GM12878 (cell line): ENCODE results near the gene KLF9. TPM values are rescaled to one million over a fixed set of nuclear protein-coding genes. Genes with fewer than 3 reads are reported as not detected.

Experiments
- ATAC-seq: fragments of 200-7000 bp; cut with Tn5 transposase; 3 replicates; pipeline ENCODE4 v1.9.1; 2020; ENCODE audit warnings: mild to moderate bottlenecking, moderate library complexity
- BruUV-seq: library from RNA; stranded (reverse); fragments of 400-500 nt; replicated peaks from 2 replicates; lab custom pipeline; 2021; lab: Mats Ljungman, UMichigan
- CTCF ChIA-PET: fragments of 300-600 bp; sonication (Branson Sonifier 250); formaldehyde crosslinking; extraction: SDS; loops from one replicate; lab custom pipeline; 2021; ENCODE audit warnings: inconsistent platforms; lab: Yijun Ruan, JAX
- POLR2A ChIA-PET: fragments of 350-600 bp; formaldehyde crosslinking; extraction: SDS; loops from one replicate; lab custom pipeline; 2021; ENCODE audit warnings: inconsistent platforms; lab: Charles Lee
- RAD21 ChIA-PET: fragments of 300-600 bp; sonication (Branson Sonifier 250); formaldehyde crosslinking; loops from one replicate; lab custom pipeline; 2023; ENCODE audit warnings: antibody characterized with exemption; ENCODE audit not compliant: unreplicated experiment; lab: Charles Lee
- SMC1A ChIA-PET: fragments of 300-600 bp; sonication (Branson Sonifier 250); formaldehyde crosslinking; loops from one replicate; lab custom pipeline; 2023; ENCODE audit not compliant: unreplicated experiment, uncharacterized antibody; lab: Charles Lee
- DNase-seq: peaks from one replicate; pipeline ENCODE4 v3.0.0-alpha.2; 2011; ENCODE audit warnings: low read depth, low spot score
- FAIRE-seq: peaks from 3 replicates; lab custom pipeline; 2011; peaks lifted over from hg19 to GRCh38; lab: Jason Lieb, UNC
- H2AFZ ChIP-seq: 2 replicates; pipeline ENCODE4 v1.6.0; 2011; ENCODE audit warnings: low read depth, low read length, control low read depth; ENCODE audit not compliant: control insufficient read depth
- H3K27ac ChIP-seq: 2 replicates; pipeline ENCODE4 v1.5.1; 2011; ENCODE audit warnings: control low read depth; ENCODE audit not compliant: control insufficient read depth, insufficient read depth
- H3K27me3 ChIP-seq, 2 experiments: replicated peaks in 1 of 2; 2 replicates each; pipeline versions ENCODE4 v1.6.0 to v1.6.1; 2011; ENCODE audit warnings: low read length in 1 of 2; ENCODE audit not compliant: control insufficient read depth in 2 of 2, insufficient read depth in 2 of 2
- H3K36me3 ChIP-seq, 2 experiments: 2 replicates each; pipeline ENCODE4 v1.5.1; 2011; ENCODE audit warnings: low read length in 1 of 2; ENCODE audit not compliant: control insufficient read depth in 2 of 2, insufficient read depth in 2 of 2
- H3K4me1 ChIP-seq: 2 replicates; pipeline ENCODE4 v1.6.1; 2011; ENCODE audit warnings: mild to moderate bottlenecking, low read length, moderate library complexity, mixed read lengths; ENCODE audit not compliant: control insufficient read depth, insufficient read depth
- H3K4me2 ChIP-seq: 2 replicates; pipeline ENCODE4 v1.6.0; 2011; ENCODE audit warnings: control low read depth; ENCODE audit not compliant: control insufficient read depth, insufficient read depth
- H3K4me3 ChIP-seq: fragments of 200-600 bp; sonication (generic); 2 replicates; pipeline ENCODE4 v1.5.1; 2016
- H3K79me2 ChIP-seq: 2 replicates; pipeline ENCODE4 v1.6.0; 2011; ENCODE audit warnings: low read length; ENCODE audit not compliant: control insufficient read depth, insufficient read depth
- H3K9ac ChIP-seq: 2 replicates; pipeline ENCODE4 v1.8.0; 2011; ENCODE audit warnings: low read length, control low read depth, mixed read lengths; ENCODE audit not compliant: control insufficient read depth, insufficient read depth
- H3K9me3 ChIP-seq: replicated peaks from 3 replicates; pipeline ENCODE4 v1.5.1; 2011; ENCODE audit warnings: mild to moderate bottlenecking, low read length; ENCODE audit not compliant: control insufficient read depth, insufficient read depth
- H4K20me1 ChIP-seq: 2 replicates; pipeline ENCODE4 v1.6.0; 2011; ENCODE audit not compliant: control insufficient read depth, insufficient read depth
- ATF7 ChIP-seq: fragments of 450-650 bp; IDR thresholded peaks from 2 replicates; pipeline ENCODE4 v1.6.1; 2016; ENCODE audit warnings: low read depth, mild to moderate bottlenecking
- CBX3 ChIP-seq: fragments of 200-600 bp; sonication (generic); IDR thresholded peaks from 2 replicates; pipeline ENCODE4 v1.6.1; 2016; ENCODE audit warnings: low read depth, borderline replicate concordance
- CHD2 ChIP-seq: IDR thresholded peaks from 2 replicates; pipeline ENCODE4 v1.6.1; 2011; ENCODE audit warnings: low read depth, low read length, improper control_type of control experiment, borderline replicate concordance
- EED ChIP-seq: sonication (generic); IDR thresholded peaks from 2 replicates; pipeline ENCODE4 v1.6.1; 2016; ENCODE audit warnings: antibody characterized with exemption, low read depth
- EP300 ChIP-seq, 2 experiments: fragments of 150-350 bp in 1 of 2; IDR thresholded peaks; 2 replicates each; pipeline ENCODE4 v1.6.1; 2011 to 2012; ENCODE audit warnings: low read depth in 2 of 2, low read length in 2 of 2, borderline replicate concordance in 1 of 2, improper control_type of control experiment in 1 of 2, inconsistent platforms in 1 of 2; ENCODE audit not compliant: control insufficient read depth in 1 of 2
- ESRRA ChIP-seq: IDR thresholded peaks from 2 replicates; pipeline ENCODE4 v1.6.1; 2012; ENCODE audit warnings: mild to moderate bottlenecking, low read length, improper control_type of control experiment
- FOXM1 ChIP-seq: IDR thresholded peaks from 2 replicates; pipeline ENCODE4 v1.6.1; 2012; ENCODE audit warnings: low read depth, mild to moderate bottlenecking, inconsistent platforms, low read length, moderate library complexity
- GATAD2B ChIP-seq: fragments of 450-650 bp; conservative IDR thresholded peaks from 2 replicates; pipeline ENCODE4 v1.6.1; 2017; ENCODE audit warnings: low read depth, mild to moderate bottlenecking, moderate library complexity
- HDAC6 ChIP-seq: fragments of 200-600 bp; sonication (generic); IDR thresholded peaks from one replicate; pipeline ENCODE4 v1.8.0; 2017; ENCODE audit warnings: antibody characterized with exemption; ENCODE audit not compliant: unreplicated experiment
- HDGF ChIP-seq: fragments of 450-650 bp; IDR thresholded peaks from 2 replicates; pipeline ENCODE4 v1.6.1; 2016; ENCODE audit warnings: antibody characterized with exemption
- MEF2B ChIP-seq: fragments of 450-650 bp; IDR thresholded peaks from 2 replicates; pipeline ENCODE4 v1.6.1; 2018; ENCODE audit warnings: mild to moderate bottlenecking, moderate library complexity; ENCODE audit not compliant: partially characterized antibody, poor library complexity, severe bottlenecking
- NFYA ChIP-seq: IDR thresholded peaks from 2 replicates; pipeline ENCODE4 v1.6.1; 2011; ENCODE audit warnings: low read depth, mild to moderate bottlenecking, low read length, improper control_type of control experiment, borderline replicate concordance
- PAX8 ChIP-seq: fragments of 450-650 bp; IDR thresholded peaks from 2 replicates; pipeline ENCODE4 v1.6.1; 2017; ENCODE audit warnings: mild to moderate bottlenecking, moderate library complexity
- POLR2A ChIP-seq: IDR thresholded peaks from 2 replicates; pipeline ENCODE4 v1.6.1; 2011; ENCODE audit warnings: low read depth, mild to moderate bottlenecking, low read length
- SMARCA5 ChIP-seq: fragments of 450-650 bp; IDR thresholded peaks from 2 replicates; pipeline ENCODE4 v1.6.1; 2017; ENCODE audit warnings: mild to moderate bottlenecking
- SREBF2 ChIP-seq: IDR thresholded peaks from 2 replicates; pipeline ENCODE4 v1.6.1; 2012; ENCODE audit warnings: mild to moderate bottlenecking, low read length
- TCF12 ChIP-seq: IDR thresholded peaks from 2 replicates; pipeline ENCODE4 v1.6.1; 2011; ENCODE audit warnings: low read depth, mild to moderate bottlenecking, low read length
- ZNF384 ChIP-seq: IDR thresholded peaks from 2 replicates; pipeline ENCODE4 v1.6.1; 2012; ENCODE audit warnings: low read depth, mild to moderate bottlenecking, low read length, improper control_type of control experiment, borderline replicate concordance
- WGBS: methylation state at CpG from one replicate; pipeline ENCODE4 v1.1.6; 2016; ENCODE audit warnings: low lambda C conversion rate; ENCODE audit not compliant: insufficient replicate concordance, insufficient coverage; ENCODE audit errors: missing lambda C conversion rate; 5-methylcytosine and 5-hydroxymethylcytosine counted together
- in situ Hi-C: fragments of 300-500 bp; cut with MboI; formaldehyde crosslinking; loops from 9 replicates; pipeline ENCODE4 v1.14.3; 2018; ENCODE audit warnings: mixed read lengths
- intact Hi-C: fragments of 100-400 bp; cut with micrococcal nuclease; formaldehyde crosslinking; loops from one replicate; pipeline ENCODE4 v1.14.2; 2022; ENCODE audit not compliant: unreplicated experiment
- polyA plus RNA-seq, 11 experiments: library from polyadenylated mRNA; depleted of rRNA in 4 of 11; unstranded in 6 of 11; stranded (reverse) in 5 of 11; fragments of >200 nt; fragmentation: Nextera tagmentation in 4 of 11; fragmentation: Illumina TruSeq in 1 of 11; extraction: Ambion mirVana in 4 of 11; extraction: Trizol in 1 of 11; gene quantifications; 1 replicate in 1 of 11; 2 replicates in 10 of 11; pipeline versions ENCODE4 v1.2.1 to v1.2.3, GENCODE V29; 2011 to 2016; ENCODE audit warnings: inconsistent platforms in 2 of 11, missing spikeins in 2 of 11, low read depth in 1 of 11
- total RNA-seq, 4 experiments: library from RNA; depleted of rRNA in 3 of 4; stranded (reverse); fragments of >200 nt in 3 of 4; fragmentation: Illumina TruSeq in 1 of 4; extraction: Trizol in 1 of 4; gene quantifications; 2 replicates each; pipeline versions ENCODE4 v1.2.1 to v1.2.3, GENCODE V29; 2013 to 2021
- TF ChIP-seq, protein P1 (sequence below): fragments of 450-650 bp; formaldehyde crosslinking; IDR thresholded peaks from 2 replicates; pipeline ENCODE4 v1.4.0; 2020; ENCODE audit warnings: mild to moderate bottlenecking, moderate library complexity

The KLF9 gene
- total and polyA plus RNA-seq, 10 of the 15 experiments (the other 5 are each of a cell fraction or from before 2014, with no cell fraction given), result 0.09 to 0.96 (median 0.83) TPM

DNA sequence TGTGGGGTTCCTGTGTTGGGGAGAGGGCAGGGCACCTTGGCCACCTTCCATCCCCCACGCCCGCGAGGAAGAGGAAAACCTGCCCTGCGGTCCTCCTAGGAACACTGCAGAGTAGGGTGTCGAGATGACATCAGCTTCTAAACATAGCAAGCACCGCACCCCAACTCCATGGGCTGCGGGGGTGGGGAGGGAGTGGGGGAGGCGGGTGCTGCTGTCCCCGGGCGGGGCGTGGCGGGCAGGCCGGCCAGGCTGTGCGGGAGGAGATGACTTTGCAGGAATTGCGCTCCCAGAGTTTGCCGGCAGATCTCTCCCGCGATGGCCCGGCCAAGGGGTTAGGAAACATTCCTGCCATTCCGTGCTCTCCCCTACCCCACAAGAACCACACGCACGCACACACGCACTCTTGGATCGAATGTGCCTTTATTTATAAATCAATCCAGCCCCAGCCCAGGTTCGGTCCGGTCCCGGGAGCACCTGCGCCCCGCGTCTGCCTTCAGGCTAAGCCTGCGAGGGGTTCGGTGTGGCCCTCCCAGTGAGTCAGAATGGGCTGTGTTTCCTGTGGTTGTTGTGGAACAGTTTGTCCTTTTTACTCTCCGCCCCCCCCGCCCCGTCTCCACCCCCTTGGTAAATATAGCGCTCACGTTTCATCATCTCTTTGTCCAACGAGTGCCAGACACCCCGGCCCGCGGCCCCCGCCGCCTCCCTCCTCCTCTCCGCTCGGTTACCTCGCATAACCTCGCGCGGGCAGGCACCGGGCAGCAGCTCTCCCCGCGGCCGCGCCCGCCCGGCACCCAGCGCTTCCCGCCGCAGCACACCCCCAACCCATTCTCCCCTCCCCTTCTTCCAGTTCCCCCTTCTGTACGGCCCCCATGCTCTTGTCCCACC, 5.3 kb upstream of the KLF9 start:
- peak; percentile 47 for DNase-seq
- Histone ChIP-seq H2AFZ (peak overlapping the region; percentile 25), H3K79me2 (no peaks in the 10 kb centered on the region), H3K9me3 (no peaks in the 10 kb centered on the region), H3K27ac (peak overlapping the region; percentile 22), H3K4me2 (peak overlapping the region; percentile 79), H3K27me3 (no peaks in the 10 kb centered on the region), H3K4me3 (peak overlapping the region; percentile 56), H4K20me1 (no peaks in the 10 kb centered on the region), H3K4me1 (peaks cover 14% of the 10 kb centered on the region), H3K36me3 (no peaks in the 10 kb centered on the region), H3K9ac (peak overlapping the region; percentile 64)
- CTCF ChIA-PET, result interaction anchor here (1.1 to 2.3 kb wide), 4 partner anchors 9 to 183 kb away, joined by 3 to 12 read pairs (median 9); no protein-coding TSS in a partner anchor
- in situ Hi-C loops (loop anchor here (5.0 to 25.0 kb wide), 3 partner anchors 157 to 1782 kb away; partner anchors contain the start of genes ABHD17B and C9orf85), intact Hi-C loops (loop anchor here (10.0 kb wide), 1 partner anchor 65 kb away; no protein-coding TSS in a partner anchor)
- no TSS peak for BruUV-seq
- POLR2A ChIA-PET, result interaction anchor here (0.9 to 1.9 kb wide), 6 partner anchors 8 to 142 kb away, joined by 3 to 9 read pairs (median 4); no protein-coding TSS in a partner anchor
- RAD21 ChIA-PET, result interaction anchor here (0.6 to 1.9 kb wide), 10 partner anchors 9 to 183 kb away, joined by 3 to 9 read pairs (median 5); no protein-coding TSS in a partner anchor
- SMC1A ChIA-PET, result interaction anchor here (0.6 to 2.9 kb wide), 8 partner anchors 9 to 183 kb away, joined by 3 to 10 read pairs (median 4); no protein-coding TSS in a partner anchor
- peak; percentile 72 for ATAC-seq
- under 1% methylated on average over 37 of the region's 60 CpGs for WGBS
- no peak for FAIRE-seq
- peak; percentile 7 for TF ChIP-seq MEF2B
- 0 out of 2 replicates have a peak, but pooled peaks have one; percentile 18 for TF ChIP-seq CHD2
- TF ChIP-seq GATAD2B, result 0 out of 2 replicates have a peak, but pooled peaks have one; percentile 44
- no peak for TF ChIP-seq FOXM1
- no peak for TF ChIP-seq PAX8
- TF ChIP-seq EP300 (IDR thresholded peaks at IDR 0.05; ENCODE audit: borderline replicate concordance in 1 of 2, control insufficient read depth in 1 of 2, low read depth in 2 of 2, low read length in 2 of 2), result peak in 1 of 2 experiments; percentile 15; a peak in 1 of 4 replicates
- no peak for TF ChIP-seq NFYA
- no peak for TF ChIP-seq ESRRA
- TF ChIP-seq, protein P1, sequence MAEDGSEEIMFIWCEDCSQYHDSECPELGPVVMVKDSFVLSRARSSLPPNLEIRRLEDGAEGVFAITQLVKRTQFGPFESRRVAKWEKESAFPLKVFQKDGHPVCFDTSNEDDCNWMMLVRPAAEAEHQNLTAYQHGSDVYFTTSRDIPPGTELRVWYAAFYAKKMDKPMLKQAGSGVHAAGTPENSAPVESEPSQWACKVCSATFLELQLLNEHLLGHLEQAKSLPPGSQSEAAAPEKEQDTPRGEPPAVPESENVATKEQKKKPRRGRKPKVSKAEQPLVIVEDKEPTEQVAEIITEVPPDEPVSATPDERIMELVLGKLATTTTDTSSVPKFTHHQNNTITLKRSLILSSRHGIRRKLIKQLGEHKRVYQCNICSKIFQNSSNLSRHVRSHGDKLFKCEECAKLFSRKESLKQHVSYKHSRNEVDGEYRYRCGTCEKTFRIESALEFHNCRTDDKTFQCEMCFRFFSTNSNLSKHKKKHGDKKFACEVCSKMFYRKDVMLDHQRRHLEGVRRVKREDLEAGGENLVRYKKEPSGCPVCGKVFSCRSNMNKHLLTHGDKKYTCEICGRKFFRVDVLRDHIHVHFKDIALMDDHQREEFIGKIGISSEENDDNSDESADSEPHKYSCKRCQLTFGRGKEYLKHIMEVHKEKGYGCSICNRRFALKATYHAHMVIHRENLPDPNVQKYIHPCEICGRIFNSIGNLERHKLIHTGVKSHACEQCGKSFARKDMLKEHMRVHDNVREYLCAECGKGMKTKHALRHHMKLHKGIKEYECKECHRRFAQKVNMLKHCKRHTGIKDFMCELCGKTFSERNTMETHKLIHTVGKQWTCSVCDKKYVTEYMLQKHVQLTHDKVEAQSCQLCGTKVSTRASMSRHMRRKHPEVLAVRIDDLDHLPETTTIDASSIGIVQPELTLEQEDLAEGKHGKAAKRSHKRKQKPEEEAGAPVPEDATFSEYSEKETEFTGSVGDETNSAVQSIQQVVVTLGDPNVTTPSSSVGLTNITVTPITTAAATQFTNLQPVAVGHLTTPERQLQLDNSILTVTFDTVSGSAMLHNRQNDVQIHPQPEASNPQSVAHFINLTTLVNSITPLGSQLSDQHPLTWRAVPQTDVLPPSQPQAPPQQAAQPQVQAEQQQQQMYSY (CRISPR knock-in tag), result no peak
- no peak; the same call in 1 of the 2 replicates for TF ChIP-seq TCF12
- TF ChIP-seq ATF7, result peak; percentile 85; the same call in 1 of the 2 replicates
- TF ChIP-seq ZNF384, result no peak
- no peak for TF ChIP-seq CBX3
- no peak for TF ChIP-seq HDAC6
- peak; percentile 78; the same call in 1 of the 2 replicates for TF ChIP-seq SMARCA5
- peak; percentile 74 for TF ChIP-seq POLR2A
- TF ChIP-seq EED, result peak; percentile 23; the same call in 1 of the 2 replicates
- TF ChIP-seq SREBF2, result no peak
- TF ChIP-seq HDGF, result no peak
